Renal cortex interstitium (tissue), 11 donors: ENCODE results near the gene RIMBP3B. TPM values are rescaled to one million over a fixed set of nuclear protein-coding genes. Genes with fewer than 3 reads are reported as not detected.
"Not testable (repeated sequence)": the region's sequence is repeated elsewhere in the genome, so short reads cannot be mapped to it uniquely, and the experiment has no call there.

Experiments used
- DNase-seq, 11 donors: peaks; one replicate each; pipeline ENCODE4 v3.0.0-alpha.2; 2013; ENCODE audit warnings: low read depth in 9 of 11, low spot score in 4 of 11; ENCODE audit errors: extremely low read depth in 1 of 11
- polyA plus RNA-seq, 3 donors: library from polyadenylated mRNA; unstranded; fragments of 120-200 nt; gene quantifications; one replicate each; pipeline ENCODE4 v1.2.1, GENCODE V29; 2013; ENCODE audit not compliant: insufficient read length in 3 of 3

RIMBP3B gene
- polyA plus RNA-seq, 3 donors: not detected

- DNase-seq: not testable (repeated sequence)
These were observed 23.6 kb downstream of the RIMBP3B start for GRCh38 chr22:21407139-21407538.

- not testable (repeated sequence) for DNase-seq
These were observed 24.2 kb downstream of the RIMBP3B start for GRCh38 chr22:21407792-21408191.

- not testable (repeated sequence) for DNase-seq
These were observed 32.8 kb downstream of the RIMBP3B start for GRCh38 chr22:21416375-21416774.

GRCh38 chr22:21417227-21417746 lies 33.7 kb downstream of the RIMBP3B start, which contains the start of gene HIC2:
Gene HIC2 (plus strand): TSS chr22:21417371. CDS start chr22:21442832, 25,461 bp downstream.
- not testable (repeated sequence) for DNase-seq

- not testable (repeated sequence) for DNase-seq
These were observed 34.3 kb downstream of the RIMBP3B start for GRCh38 chr22:21417853-21418252.

- DNase-seq: not testable (repeated sequence)
These were observed 35.6 kb downstream of the RIMBP3B start for GRCh38 chr22:21418974-21419638.

GRCh38 chr22:21420180-21420763 lies 36.7 kb downstream of the RIMBP3B start:
- not testable (repeated sequence) for DNase-seq

- not testable (repeated sequence) for DNase-seq
These were observed 40.6 kb downstream of the RIMBP3B start for GRCh38 chr22:21424084-21424709.

- DNase-seq: not testable (repeated sequence)
These were observed 51.1 kb downstream of the RIMBP3B start for GRCh38 chr22:21434378-21435233.

- DNase-seq: not testable (repeated sequence)
These were observed 52.7 kb downstream of the RIMBP3B start for GRCh38 chr22:21435998-21436810.

- not testable (repeated sequence) for DNase-seq
These were observed 54.5 kb downstream of the RIMBP3B start for GRCh38 chr22:21438013-21438412.

Other genes with a start within 250 kb of the RIMBP3B start
- gene HIC2, start 33.6 kb downstream of the RIMBP3B start, polyA plus RNA-seq: 10 to 100 TPM in 2 of 3 donors, 1 to 10 TPM in 1; 9.1 to 11.8 (median 10.3) TPM
- gene TMEM191C, start 83.6 kb downstream of the RIMBP3B start, polyA plus RNA-seq: 1 to 10 TPM; 1.2 to 2.7 (median 1.4) TPM
- gene RIMBP3C, start 167.7 kb downstream of the RIMBP3B start, polyA plus RNA-seq: under 1 TPM; 0.19 to 0.52 (median 0.30) TPM
- gene UBE2L3, start 184.0 kb downstream of the RIMBP3B start, polyA plus RNA-seq: 10 to 100 TPM; 51.4 to 56.3 (median 55.9) TPM
- 10 to 100 TPM; 10.1 to 16.4 (median 15.9) TPM for gene YDJC, start 246.3 kb downstream of the RIMBP3B start, polyA plus RNA-seq
- 1 to 10 TPM in 1 of 3 donors, under 1 TPM in 2; 0.25 to 1.1 (median 0.69) TPM for gene CCDC116, start 249.0 kb downstream of the RIMBP3B start, polyA plus RNA-seq